ENCODE measurements around the gene BARX1.

BARX1 gene

GRCh38 chr9:93946338-93946712 is 8.8 kb downstream of the BARX1 start:
- no peaks in the 10 kb centered on the region for H3K36me3 ChIP-seq
- peaks cover 97% of the 10 kb centered on the region for H3K27me3 ChIP-seq (ENCODE audit: insufficient read depth, low read depth, severe bottlenecking)
- no peak overlapping the region for H3K27ac ChIP-seq
- DNase-seq: no peak
- H3K4me3 ChIP-seq (ENCODE audit: low read depth, low read length): peak overlapping the region; percentile 42
- TF ChIP-seq CTCF (IDR thresholded peaks at IDR 0.05; ENCODE audit: low read depth, low read length): no peak
- peaks cover 4% of the 10 kb centered on the region for H3K9me3 ChIP-seq (ENCODE audit: severe bottlenecking)

GRCh38 chr9:93945400-93946337 is 9.5 kb downstream of the BARX1 start:
- H3K27me3 ChIP-seq (ENCODE audit: insufficient read depth, low read depth, severe bottlenecking): peaks cover 90% of the 10 kb centered on the region
- DNase-seq: no peak

GRCh38 chr9:93944011-93944410 is 11.1 kb downstream of the BARX1 start:
- peaks cover 86% of the 10 kb centered on the region for H3K27me3 ChIP-seq (ENCODE audit: insufficient read depth, low read depth, severe bottlenecking)
- H3K27ac ChIP-seq: no peak overlapping the region

More at GRCh38 chr9:93945400-93946337, 9.5 kb downstream of the BARX1 start:
- no peaks in the 10 kb centered on the region for H3K36me3 ChIP-seq
- H3K4me3 ChIP-seq (ENCODE audit: low read depth, low read length): peak overlapping the region; percentile 42
- no peak for TF ChIP-seq CTCF (IDR thresholded peaks at IDR 0.05; ENCODE audit: low read depth, low read length)
- H3K27ac ChIP-seq: no peak overlapping the region
- H3K9me3 ChIP-seq (ENCODE audit: severe bottlenecking): no peaks in the 10 kb centered on the region

GRCh38 chr9:93942161-93942560 is 13.0 kb downstream of the BARX1 start:
- Histone ChIP-seq H3K27ac (no peak overlapping the region), H3K27me3 (ENCODE audit: insufficient read depth, low read depth, severe bottlenecking) (peaks cover 71% of the 10 kb centered on the region)
- no peak for TF ChIP-seq CTCF (IDR thresholded peaks at IDR 0.05; ENCODE audit: low read depth, low read length)

More at GRCh38 chr9:93944011-93944410, 11.1 kb downstream of the BARX1 start:
- no peaks in the 10 kb centered on the region for H3K9me3 ChIP-seq (ENCODE audit: severe bottlenecking)
- DNase-seq: no peak
- no peak overlapping the region for H3K4me3 ChIP-seq (ENCODE audit: low read depth, low read length)
- H3K36me3 ChIP-seq: no peaks in the 10 kb centered on the region
- TF ChIP-seq CTCF (IDR thresholded peaks at IDR 0.05; ENCODE audit: low read depth, low read length): peak; percentile 60

GRCh38 chr9:93941493-93941892 is 13.7 kb downstream of the BARX1 start:
- peaks cover 67% of the 10 kb centered on the region for H3K27me3 ChIP-seq (ENCODE audit: insufficient read depth, low read depth, severe bottlenecking)
- no peaks in the 10 kb centered on the region for H3K9me3 ChIP-seq (ENCODE audit: severe bottlenecking)
- TF ChIP-seq CTCF (IDR thresholded peaks at IDR 0.05; ENCODE audit: low read depth, low read length): no peak
- H3K4me3 ChIP-seq (ENCODE audit: low read depth, low read length): no peak overlapping the region
- H3K36me3 ChIP-seq: no peaks in the 10 kb centered on the region
- DNase-seq: no peak
- no peak overlapping the region for H3K27ac ChIP-seq

More at GRCh38 chr9:93942161-93942560, 13.0 kb downstream of the BARX1 start:
- no peaks in the 10 kb centered on the region for H3K9me3 ChIP-seq (ENCODE audit: severe bottlenecking)
- no peak overlapping the region for H3K4me3 ChIP-seq (ENCODE audit: low read depth, low read length)
- H3K36me3 ChIP-seq: no peaks in the 10 kb centered on the region
- DNase-seq: no peak

Measured in WERI-Rb-1 (cell line).